Choroid plexus epithelial cell (primary cell): ENCODE results near the gene RIMS1.

Experiments used
- DNase-seq: peaks from one replicate; pipeline ENCODE4 v3.0.0-alpha.2; 2010; ENCODE audit warnings: low read depth
- H3K4me3 ChIP-seq: 2 replicates; pipeline ENCODE4 v1.5.1; 2011; ENCODE audit warnings: low read depth, mild to moderate bottlenecking, control low read depth, low read length, moderate library complexity
- TF ChIP-seq, protein P1 (sequence below): conservative IDR thresholded peaks from 2 replicates; pipeline ENCODE4 v1.5.1; 2011; ENCODE audit warnings: low read depth, mild to moderate bottlenecking, control low read depth, inconsistent platforms, low read length, moderate library complexity

RIMS1 gene, protein sequence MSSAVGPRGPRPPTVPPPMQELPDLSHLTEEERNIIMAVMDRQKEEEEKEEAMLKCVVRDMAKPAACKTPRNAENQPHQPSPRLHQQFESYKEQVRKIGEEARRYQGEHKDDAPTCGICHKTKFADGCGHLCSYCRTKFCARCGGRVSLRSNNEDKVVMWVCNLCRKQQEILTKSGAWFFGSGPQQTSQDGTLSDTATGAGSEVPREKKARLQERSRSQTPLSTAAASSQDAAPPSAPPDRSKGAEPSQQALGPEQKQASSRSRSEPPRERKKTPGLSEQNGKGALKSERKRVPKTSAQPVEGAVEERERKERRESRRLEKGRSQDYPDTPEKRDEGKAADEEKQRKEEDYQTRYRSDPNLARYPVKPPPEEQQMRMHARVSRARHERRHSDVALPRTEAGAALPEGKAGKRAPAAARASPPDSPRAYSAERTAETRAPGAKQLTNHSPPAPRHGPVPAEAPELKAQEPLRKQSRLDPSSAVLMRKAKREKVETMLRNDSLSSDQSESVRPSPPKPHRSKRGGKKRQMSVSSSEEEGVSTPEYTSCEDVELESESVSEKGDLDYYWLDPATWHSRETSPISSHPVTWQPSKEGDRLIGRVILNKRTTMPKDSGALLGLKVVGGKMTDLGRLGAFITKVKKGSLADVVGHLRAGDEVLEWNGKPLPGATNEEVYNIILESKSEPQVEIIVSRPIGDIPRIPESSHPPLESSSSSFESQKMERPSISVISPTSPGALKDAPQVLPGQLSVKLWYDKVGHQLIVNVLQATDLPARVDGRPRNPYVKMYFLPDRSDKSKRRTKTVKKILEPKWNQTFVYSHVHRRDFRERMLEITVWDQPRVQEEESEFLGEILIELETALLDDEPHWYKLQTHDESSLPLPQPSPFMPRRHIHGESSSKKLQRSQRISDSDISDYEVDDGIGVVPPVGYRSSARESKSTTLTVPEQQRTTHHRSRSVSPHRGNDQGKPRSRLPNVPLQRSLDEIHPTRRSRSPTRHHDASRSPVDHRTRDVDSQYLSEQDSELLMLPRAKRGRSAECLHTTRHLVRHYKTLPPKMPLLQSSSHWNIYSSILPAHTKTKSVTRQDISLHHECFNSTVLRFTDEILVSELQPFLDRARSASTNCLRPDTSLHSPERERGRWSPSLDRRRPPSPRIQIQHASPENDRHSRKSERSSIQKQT (N-terminal part only)

DNA sequence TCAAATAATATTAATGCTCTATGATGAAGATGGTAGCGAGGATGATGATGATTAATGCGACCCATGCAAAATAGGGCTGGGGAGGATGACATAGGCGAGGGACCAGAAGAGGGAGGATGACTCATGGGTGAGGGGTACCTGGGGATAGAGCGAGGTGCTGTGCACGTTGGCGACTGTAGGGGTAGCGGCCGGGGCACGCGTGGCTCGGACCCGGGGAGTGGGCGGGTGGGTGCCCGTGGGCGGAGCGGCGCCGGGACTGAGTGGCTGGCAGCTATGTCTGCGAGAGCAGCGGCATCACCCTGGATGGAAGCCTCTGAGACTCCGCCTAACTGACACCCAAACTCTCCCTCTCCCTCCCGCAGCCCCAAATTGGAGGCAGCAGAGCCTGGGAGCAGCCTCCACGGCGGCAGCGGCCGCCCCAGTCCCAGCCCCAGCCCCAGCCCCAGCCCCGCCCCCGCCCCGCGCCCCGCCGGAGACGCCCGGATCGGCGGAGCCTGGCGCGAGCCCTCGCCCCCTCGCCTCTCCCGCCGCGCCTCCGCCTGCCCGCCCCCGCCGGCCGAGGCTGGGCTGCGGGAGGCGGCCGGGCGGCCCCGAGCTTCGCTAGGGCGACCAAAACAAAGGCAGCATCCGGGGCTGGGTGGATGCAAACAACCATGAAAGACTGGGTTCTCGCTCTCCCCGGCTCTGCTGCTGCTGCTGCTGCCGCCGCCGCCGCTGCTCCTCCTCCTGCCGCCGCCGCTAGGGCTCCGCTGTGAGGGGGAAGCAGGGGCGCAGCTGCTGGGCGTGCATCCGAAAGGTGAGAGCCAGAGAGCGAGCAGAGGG lies at the start of gene RIMS1:
Gene RIMS1, plus strand, starts transcription at position 367 of the 822 bp plus-strand sequence. CDS start 474 bp downstream, outside the sequence.
- DNase-seq: peak; percentile 8
- H3K4me3 ChIP-seq: peak within 1 kb of the TSS; percentile 41
- TF ChIP-seq, protein P1, sequence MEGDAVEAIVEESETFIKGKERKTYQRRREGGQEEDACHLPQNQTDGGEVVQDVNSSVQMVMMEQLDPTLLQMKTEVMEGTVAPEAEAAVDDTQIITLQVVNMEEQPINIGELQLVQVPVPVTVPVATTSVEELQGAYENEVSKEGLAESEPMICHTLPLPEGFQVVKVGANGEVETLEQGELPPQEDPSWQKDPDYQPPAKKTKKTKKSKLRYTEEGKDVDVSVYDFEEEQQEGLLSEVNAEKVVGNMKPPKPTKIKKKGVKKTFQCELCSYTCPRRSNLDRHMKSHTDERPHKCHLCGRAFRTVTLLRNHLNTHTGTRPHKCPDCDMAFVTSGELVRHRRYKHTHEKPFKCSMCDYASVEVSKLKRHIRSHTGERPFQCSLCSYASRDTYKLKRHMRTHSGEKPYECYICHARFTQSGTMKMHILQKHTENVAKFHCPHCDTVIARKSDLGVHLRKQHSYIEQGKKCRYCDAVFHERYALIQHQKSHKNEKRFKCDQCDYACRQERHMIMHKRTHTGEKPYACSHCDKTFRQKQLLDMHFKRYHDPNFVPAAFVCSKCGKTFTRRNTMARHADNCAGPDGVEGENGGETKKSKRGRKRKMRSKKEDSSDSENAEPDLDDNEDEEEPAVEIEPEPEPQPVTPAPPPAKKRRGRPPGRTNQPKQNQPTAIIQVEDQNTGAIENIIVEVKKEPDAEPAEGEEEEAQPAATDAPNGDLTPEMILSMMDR: peak; percentile 31

DNA sequence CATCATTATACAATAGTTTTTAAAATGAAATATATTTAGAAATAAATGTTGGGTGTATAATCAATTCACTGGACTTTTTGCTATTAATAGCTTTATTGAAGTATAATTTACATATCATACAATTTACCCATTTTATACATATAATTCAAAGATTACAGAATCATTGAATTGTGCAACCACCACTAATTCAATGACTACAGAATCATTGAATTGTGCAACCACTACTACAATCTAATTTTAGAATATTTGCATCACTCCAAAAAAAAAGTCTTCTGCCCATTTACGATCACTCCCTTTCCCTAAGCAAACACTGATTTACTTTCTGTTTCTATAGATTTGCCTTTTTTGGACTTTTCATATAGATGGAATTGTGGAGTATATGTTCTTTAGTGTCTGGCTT lies 35.1 kb upstream of the RIMS1 start:
- H3K4me3 ChIP-seq: no peak overlapping the region
- no peak for DNase-seq
- TF ChIP-seq, protein P1: no peak

DNA sequence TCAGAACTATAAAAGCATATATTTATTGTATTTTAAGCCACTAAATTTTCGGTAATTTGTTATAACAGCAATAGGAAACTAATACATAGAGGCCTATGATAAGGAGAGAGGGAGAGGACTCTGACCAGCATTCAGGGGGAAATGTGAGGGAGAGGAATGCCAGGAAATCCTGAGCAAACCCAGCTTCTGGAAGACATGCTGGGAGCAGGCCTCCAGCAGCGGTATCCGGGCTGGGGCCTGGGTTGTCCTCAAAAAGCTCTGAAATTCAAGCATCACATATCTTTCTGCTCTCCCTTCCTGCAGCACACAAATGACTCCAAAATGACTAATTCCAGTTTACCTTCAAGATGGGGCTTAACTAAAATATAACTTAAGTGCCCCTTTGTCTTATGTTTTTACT lies 33.4 kb upstream of the RIMS1 start:
- no peak overlapping the region for H3K4me3 ChIP-seq
- no peak for DNase-seq
- TF ChIP-seq, protein P1: no peak

DNA sequence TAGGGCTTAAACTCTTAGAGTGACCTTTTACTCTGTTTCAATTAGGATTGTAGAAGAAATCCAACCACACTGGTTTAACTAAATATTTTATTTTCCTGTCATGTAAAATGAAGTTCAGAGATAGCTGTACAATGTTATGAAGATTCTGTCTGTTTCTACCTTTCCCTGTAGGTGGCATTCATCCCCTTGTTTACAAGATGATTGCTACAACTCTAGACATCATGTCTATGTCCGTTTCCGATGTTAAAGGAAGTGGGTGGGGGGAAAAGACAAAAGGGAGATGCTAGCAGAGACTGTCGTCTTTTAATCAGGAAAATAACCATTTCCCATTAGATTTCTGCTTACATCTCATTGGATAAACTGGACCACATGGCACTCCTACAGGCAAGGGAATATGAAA lies 30.9 kb upstream of the RIMS1 start:
- DNase-seq: no peak
- H3K4me3 ChIP-seq: no peak overlapping the region
- TF ChIP-seq, protein P1: no peak

DNA sequence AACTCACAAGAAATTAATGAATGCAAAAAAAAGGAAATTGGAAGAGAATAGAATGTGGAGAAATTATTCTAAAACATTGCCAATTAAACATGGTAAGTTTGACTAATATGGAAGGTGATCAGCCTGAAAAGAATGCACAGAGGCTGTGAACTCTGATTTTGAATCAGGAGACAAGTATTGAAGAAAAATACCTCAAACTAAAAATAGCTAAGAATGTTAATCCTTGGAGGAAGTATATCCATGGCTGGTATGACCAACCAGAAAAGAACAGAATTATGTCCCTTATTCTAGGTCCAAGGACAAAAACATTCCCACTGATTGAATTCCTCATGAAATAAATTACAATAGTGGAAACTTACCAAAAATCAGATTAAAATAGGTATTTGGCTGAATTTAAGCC lies 7.3 kb upstream of the RIMS1 start:
- TF ChIP-seq, protein P1: no peak
- peak; percentile 1 for DNase-seq

More for the DNA sequence above, 7.3 kb upstream of the RIMS1 start:
- no peak overlapping the region for H3K4me3 ChIP-seq
